ENCODE data around the gene RPRD1B. TPM values are rescaled to one million over a fixed set of nuclear protein-coding genes. Genes with fewer than 3 reads are reported as not detected.

Gene RPRD1B
- total and polyA plus RNA-seq, 2 of the 8 experiments (the other 6 are each of a cell fraction or from before 2014, with no cell fraction given) = 10.3 to 20.9 TPM

- TF ChIP-seq EZH2 (IDR thresholded peaks at IDR 0.05; ENCODE audit: low read depth, low read length, severe bottlenecking) (no peak), CHD7 (IDR thresholded peaks at IDR 0.05; ENCODE audit: insufficient replicate concordance, low read length) (no peak), RAD21 (IDR thresholded peaks at IDR 0.05 in 1 of 2, conservative IDR thresholded peaks at IDR 0.05 in 1 of 2; ENCODE audit: low read depth in 2 of 2, low read length in 2 of 2) (no peak)
Measured at GRCh38 chr20:38132910-38133501, 99.5 kb downstream of the RPRD1B start (continued).
